GM15510 (cell line): ENCODE measurements around the gene LRBA.

Source experiments
- POLR2A ChIP-seq: IDR thresholded peaks from 3 replicates; pipeline ENCODE4 v1.6.1; 2011; ENCODE audit warnings: borderline replicate concordance; ENCODE audit not compliant: insufficient read length; ENCODE audit errors: extremely low read depth

LRBA gene

DNA sequence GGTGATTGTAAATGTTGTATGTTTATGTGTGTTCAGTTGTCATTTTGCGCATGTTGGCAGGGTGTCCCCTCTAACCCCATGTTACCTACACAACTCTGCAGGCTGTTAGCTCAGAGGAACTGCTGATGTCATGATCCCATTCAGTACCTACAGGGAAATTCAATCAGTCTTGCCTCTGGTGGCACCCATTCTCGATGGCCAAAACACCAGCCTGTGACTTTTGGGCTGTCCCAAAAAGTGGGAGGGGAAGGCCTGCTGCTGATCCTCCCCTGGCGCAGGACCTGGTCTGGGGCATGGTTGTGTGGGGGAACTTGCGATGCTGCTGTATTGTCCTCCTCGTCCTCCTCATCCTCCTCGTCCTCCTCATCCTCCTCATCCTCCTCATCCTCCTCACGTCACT, 762.3 kb downstream of the LRBA start:
- no peak for TF ChIP-seq POLR2A

- no peak for TF ChIP-seq POLR2A
These were observed 762.8 kb downstream of the LRBA start for GRCh38 chr4:150252306-150252705.

DNA sequence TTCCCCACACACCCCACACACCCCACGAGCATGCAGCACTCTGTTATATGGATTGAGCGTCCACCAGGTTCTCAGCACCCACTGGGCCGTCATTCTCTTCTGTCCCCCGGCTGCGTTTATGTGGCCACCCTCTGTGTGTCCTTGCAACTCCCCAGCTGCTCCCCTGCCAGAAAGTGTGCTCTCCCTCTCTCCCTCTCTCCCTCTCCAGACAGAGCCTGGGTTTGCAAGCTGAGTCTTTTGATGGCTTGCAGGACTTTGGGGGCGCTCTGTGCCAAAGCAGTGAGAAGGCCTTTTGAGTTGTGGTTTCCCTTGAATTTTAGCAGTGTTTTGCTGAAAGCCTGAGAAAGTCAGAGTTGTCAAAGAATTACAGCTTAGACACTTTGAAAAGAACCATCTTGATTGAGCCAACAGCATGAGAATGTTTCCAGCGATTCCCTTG, 763.3 kb downstream of the LRBA start:
- TF ChIP-seq POLR2A: no peak

DNA sequence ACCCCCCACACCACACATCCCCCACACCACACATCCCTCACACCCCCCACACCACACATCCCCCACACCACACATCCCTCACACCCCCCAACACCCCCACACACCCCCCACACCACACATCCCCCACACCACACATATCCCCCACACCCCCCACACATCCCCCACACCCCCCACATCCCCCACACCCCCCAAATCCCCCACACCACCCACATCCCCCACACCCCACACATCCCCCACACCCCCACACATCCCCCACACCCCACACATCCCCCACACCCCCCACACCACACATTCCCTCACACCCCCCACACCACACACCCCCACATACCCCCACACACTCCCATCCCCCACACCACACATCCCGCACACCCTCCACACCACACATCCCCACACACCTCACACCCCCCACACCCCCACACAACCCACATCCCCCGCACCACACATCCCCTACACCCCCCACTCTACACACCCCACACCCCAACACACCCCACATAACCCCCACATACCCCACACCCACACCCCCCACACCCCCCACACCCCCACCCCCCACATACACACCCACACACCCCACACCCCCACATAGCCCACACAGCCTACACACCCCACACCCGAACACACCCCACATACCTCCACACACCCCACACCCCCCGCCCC, 764.0 kb downstream of the LRBA start:
- no peak for TF ChIP-seq POLR2A

DNA sequence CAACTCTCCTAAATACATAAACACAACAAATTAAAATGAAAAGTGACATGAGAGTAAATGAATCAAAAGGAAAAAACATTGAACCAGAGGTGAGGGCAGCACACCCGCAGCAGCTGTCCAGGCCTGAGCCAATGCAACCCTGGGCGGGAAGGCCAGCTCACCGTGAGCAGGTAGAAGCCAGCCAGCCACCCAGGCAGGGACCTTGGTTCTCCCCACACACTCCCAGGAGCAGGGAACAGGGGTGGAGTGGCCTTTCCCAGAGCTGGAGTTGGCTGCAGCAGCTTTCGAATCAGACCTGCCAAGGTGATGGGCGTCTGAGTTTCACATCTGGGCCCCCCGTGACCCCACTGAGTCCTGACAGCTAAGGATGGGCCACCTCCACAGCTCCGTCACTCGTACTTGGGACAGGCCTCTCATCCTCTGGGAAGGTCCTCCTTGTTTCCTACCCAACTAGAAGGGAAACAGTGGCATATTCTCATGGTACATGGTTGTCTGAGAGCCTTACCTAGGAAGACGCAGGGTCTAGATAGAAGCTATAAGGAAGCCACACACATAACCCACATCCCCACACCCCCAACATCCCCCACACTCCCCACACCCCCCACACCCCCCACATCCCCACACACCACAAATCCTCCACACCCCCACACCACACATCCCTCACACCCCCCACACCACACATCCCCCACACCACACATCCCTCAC, 764.6 kb downstream of the LRBA start:
- TF ChIP-seq POLR2A: no peak

GRCh38 chr4:150248181-150248580, 766.9 kb downstream of the LRBA start:
- TF ChIP-seq POLR2A: no peak

- TF ChIP-seq POLR2A: no peak
These were observed 767.9 kb downstream of the LRBA start for GRCh38 chr4:150247184-150247583.

- no peak for TF ChIP-seq POLR2A
These were observed 770.5 kb downstream of the LRBA start for GRCh38 chr4:150244600-150244999.

- no peak for TF ChIP-seq POLR2A
These were observed 771.2 kb downstream of the LRBA start for GRCh38 chr4:150243932-150244331.

GRCh38 chr4:150242820-150243458, 772.1 kb downstream of the LRBA start:
- TF ChIP-seq POLR2A: no peak

DNA sequence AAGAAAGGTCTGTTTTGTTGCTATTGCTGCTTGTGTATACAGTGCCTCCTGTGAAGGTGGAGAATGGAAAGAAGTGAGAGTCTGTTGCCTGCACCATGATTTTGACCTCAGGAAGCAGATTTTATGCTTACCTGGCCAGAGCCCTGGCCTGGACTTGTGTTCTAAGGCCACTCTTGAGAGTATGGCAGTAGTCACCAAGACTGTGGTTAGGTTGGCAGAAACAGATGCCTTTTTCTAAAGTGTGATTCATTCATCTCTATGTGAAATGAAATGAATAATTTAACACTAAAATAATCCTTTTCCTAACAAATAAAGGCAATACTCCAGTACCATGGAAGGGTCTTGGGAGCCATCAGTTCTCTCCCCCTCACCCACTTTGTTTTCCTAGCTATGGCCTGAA, 775.1 kb downstream of the LRBA start:
- no peak for TF ChIP-seq POLR2A

- no peak for TF ChIP-seq POLR2A
These were observed 776.5 kb downstream of the LRBA start for GRCh38 chr4:150238591-150238990.

DNA sequence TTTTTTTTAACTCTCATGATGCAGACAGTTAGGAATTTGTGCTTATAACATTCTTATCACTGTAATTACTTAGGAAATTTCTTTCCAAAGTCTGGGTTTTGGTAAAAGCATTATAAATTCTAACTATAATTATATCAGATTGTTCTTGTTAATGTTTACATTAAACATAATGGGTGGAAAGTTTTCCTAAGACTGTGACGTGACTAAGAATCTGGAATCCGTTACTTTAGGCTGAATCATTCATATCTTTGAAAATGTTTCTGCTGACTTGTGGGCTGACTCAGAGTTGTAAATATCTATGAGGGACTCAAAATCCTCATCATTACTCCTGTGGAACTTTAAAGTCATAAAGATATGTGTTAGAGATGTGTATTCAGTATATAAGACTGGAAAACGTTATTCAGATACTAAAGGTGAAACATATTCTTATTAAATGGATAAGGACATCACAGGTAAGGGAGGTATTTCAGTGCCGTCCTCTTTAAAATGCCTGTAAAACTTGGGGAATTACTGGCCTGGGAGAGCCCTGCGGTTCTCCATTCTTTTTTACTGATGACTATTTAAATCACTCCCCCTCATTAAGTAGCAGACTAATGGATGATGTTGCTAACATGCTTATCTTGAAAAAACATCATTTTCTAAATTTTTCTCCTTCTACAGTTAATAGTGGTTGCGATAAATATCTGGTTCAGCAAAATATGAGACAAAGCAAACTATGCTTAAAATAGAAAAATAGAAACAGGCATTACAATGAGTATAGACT, 777.8 kb downstream of the LRBA start:
- no peak for TF ChIP-seq POLR2A

GRCh38 chr4:150236626-150237025, 778.5 kb downstream of the LRBA start:
- TF ChIP-seq POLR2A: no peak

GRCh38 chr4:150235808-150236271, 779.2 kb downstream of the LRBA start:
- no peak for TF ChIP-seq POLR2A

DNA sequence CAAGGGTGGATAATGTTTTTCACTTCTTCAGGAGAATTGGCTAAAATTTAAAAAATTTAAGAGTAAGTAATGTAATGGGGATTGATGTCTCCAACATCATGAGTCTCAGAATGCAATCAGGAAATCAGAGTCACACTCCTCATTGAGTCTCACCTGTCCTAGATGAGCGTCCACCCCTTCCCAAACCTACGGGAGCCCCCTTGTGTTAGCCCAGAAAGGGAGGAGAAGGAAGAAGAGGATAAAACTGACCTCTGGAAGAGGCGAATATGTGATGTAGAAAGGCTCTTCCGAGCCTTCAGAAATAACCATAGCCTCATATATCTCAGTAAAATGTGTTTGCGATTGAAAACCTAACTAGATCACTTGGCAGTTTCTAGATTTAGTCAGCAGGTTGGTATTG, 779.8 kb downstream of the LRBA start:
- no peak for TF ChIP-seq POLR2A

DNA sequence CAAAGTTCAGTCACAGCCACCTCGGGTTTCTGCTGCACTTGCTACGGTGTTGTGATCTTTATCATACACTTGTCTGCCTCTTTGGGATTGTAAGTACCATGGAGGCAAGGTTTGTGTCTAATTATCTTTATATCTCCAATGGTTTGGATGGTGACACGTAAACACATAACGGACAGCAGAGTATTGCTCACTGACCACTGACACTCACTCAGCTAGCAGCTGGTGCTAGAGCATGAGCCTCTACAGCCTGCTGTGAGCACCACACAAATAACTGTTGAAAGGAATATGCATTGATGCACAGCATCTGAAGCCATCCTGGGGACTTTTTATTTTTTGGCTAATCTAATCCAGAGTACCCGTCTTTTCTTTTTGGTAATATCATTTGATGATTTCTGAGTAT, 780.8 kb downstream of the LRBA start:
- no peak for TF ChIP-seq POLR2A
